Heart left ventricle (tissue), 16 donors: ENCODE results near the gene SPATA22. TPM values are rescaled to one million over a fixed set of nuclear protein-coding genes. Genes with fewer than 3 reads are reported as not detected.

Experiments used
- ATAC-seq, 4 donors: fragments of 200-7000 bp; cut with Tn5 transposase; one replicate each; pipeline ENCODE4 v1.9.1; 2020 to 2022; ENCODE audit warnings: moderate library complexity in 4 of 4, mild to moderate bottlenecking in 3 of 4, moderate number of reproducible peaks in 1 of 4
- DNase-seq, 5 donors: peaks; one replicate each; pipeline ENCODE4 v3.0.0-alpha.2; 2020
- H3K27ac ChIP-seq, 12 donors: fragments of 200-600 bp; sonication (generic) in 4 of 12; one replicate each; pipeline versions ENCODE4 v1.5.0 to v1.8.0; 2016 to 2022; ENCODE audit warnings: mild to moderate bottlenecking in 2 of 12
- H3K27me3 ChIP-seq, 9 donors: fragments of 200-600 bp; sonication (generic) in 2 of 9; one replicate each; pipeline versions ENCODE4 v1.5.1 to v1.8.0; 2016 to 2022; ENCODE audit warnings: mild to moderate bottlenecking in 3 of 9
- H3K36me3 ChIP-seq, 9 donors: fragments of 200-600 bp; sonication (generic) in 2 of 9; one replicate each; pipeline versions ENCODE4 v1.5.0 to v1.8.0; 2018 to 2022; ENCODE audit warnings: mild to moderate bottlenecking in 2 of 9
- H3K4me1 ChIP-seq, 12 donors: fragments of 200-600 bp; sonication (generic) in 4 of 12; one replicate each; pipeline versions ENCODE4 v1.5.0 to v1.8.0; 2016 to 2022; ENCODE audit warnings: mild to moderate bottlenecking in 3 of 12
- H3K4me3 ChIP-seq, 12 donors: fragments of 200-600 bp; sonication (generic) in 4 of 12; one replicate each; pipeline versions ENCODE4 v1.5.0 to v1.8.0; 2017 to 2022; ENCODE audit warnings: mild to moderate bottlenecking in 9 of 12, moderate library complexity in 4 of 12
- H3K9me3 ChIP-seq, 12 donors: fragments of 200-600 bp; sonication (generic) in 4 of 12; one replicate each; pipeline versions ENCODE4 v1.5.0 to v1.8.0; 2016 to 2022; ENCODE audit warnings: mild to moderate bottlenecking in 1 of 12
- POLR2A ChIP-seq, 2 donors: fragments of 450-650 bp; IDR thresholded peaks; one replicate each; pipeline ENCODE4 v1.6.1; 2017; ENCODE audit warnings: antibody characterized with exemption in 2 of 2, mild to moderate bottlenecking in 2 of 2, moderate library complexity in 2 of 2
- WGBS, 4 donors: extraction: QIAGEN DNeasy Blood & Tissue Kit in 2 of 4; methylation state at CpG; one replicate each; pipeline versions ENCODE4 v1.1.5 to v1.1.7; 2013 to 2018; 5-methylcytosine and 5-hydroxymethylcytosine counted together
- intact Hi-C, 10 donors: fragments of 100-400 bp; cut with DNase I; formaldehyde crosslinking; loops; one replicate each; pipeline versions ENCODE4 v1.11.1 to v1.14.2; 2022
- polyA plus RNA-seq, 2 donors: library from polyadenylated mRNA; stranded (reverse); fragments of 200-250 nt; gene quantifications; one replicate each; pipeline ENCODE4 v1.2.3, GENCODE V29; 2013
- total RNA-seq, 9 donors: library from RNA; depleted of rRNA in 2 of 9; stranded (reverse); fragments of >200 nt in 2 of 9; fragmentation: NEBNext Ultra II Directional in 3 of 9; extraction: Animal tissue kit (Norgen Biotek cat#: 25700) in 3 of 9; gene quantifications; one replicate each; pipeline versions ENCODE4 v1.1.0 to v1.2.4, GENCODE V29; 2016 to 2023
- TF ChIP-seq, protein P1 (sequence below), 12 donors: fragments of 200-600 bp; sonication (generic) in 4 of 12; IDR thresholded peaks; one replicate each; pipeline versions ENCODE4 v1.5.0 to v1.8.0; 2018 to 2022; ENCODE audit warnings: antibody characterized with exemption in 12 of 12, mild to moderate bottlenecking in 5 of 12
- donor health status: ischemic (EF 13 %, LVEDD 7.1; RV severe dilation, severe dysfunction).
- donor health status: healthy with polysubstance abuse.
- donor health status: DM: no; HTN: yes; CAD: no.
- donor health status: DM: no; HTN: no; CAD: no.
- donor health status: ischemic (EF 25% LVEDD 6.9; RV normal size, moderate dysfunction).
- donor health status: ischemic (EF 25% LVEDD 5.7; RV mildly dilated, moderate dysfunction).
- donor health status: healthy.
- donor health status: DM: yes; HTN: yes; CAD: no.
- donor health status: ischemic (EF 35%, LVEDD 5.7; RV mildly dilated, moderate dysfunction).
- donor health status: nonischemic (EF 11% LVEDD 7.7; RV severe dilation, severe dysfunction).
- donor health status: DM: yes; HTN: yes; CAD: no.
- donor health status: PGD.
- donor health status: ischemic (EF 29% LVEDD 5.4; RV normal size, mild dysfunction).
- donor health status: nonischemic (EF 23%, LVEDD 6.1; RV moderate dilation, normal function).

SPATA22 gene
- total and polyA plus RNA-seq, 11 donors: 0.16 to 0.72 (median 0.35) TPM; not detected in 5

DNA sequence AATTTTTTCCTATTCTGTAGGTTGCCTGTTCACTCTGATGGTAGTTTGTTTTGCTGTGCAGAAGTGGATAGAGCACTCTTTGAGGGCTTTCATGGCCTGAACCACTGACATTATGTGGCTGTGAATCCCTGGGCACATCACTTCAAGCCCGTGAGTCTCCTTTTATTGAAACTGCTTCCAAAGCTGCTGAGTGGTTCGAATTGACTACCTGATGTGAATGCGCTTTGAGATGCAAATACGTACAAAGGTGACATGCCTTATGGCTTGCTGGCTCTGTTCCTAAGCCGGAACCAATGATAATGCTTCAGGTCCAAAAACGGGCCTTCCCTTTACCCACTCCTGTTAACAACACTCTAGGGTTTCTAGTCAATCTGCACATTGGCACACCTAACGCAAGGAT lies 38.5 kb upstream of the SPATA22 start:
- Histone ChIP-seq H3K4me1 (peaks cover 0 to 31% (median 22%) of the 10 kb centered on the region in 12 donors), H3K4me3 (no peak overlapping the region), H3K27me3 (no peaks in the 10 kb centered on the region), H3K27ac (no peak overlapping the region), H3K9me3 (no peaks in the 10 kb centered on the region), H3K36me3 (no peaks in the 10 kb centered on the region)
- ATAC-seq (no peak), DNase-seq (no peak)
- WGBS, 4 donors: 66 to 77% (median 69%) methylated on average over 6 to 7 of the region's 7 CpGs
- no peak for TF ChIP-seq POLR2A (IDR thresholded peaks at IDR 0.05)
- TF ChIP-seq, protein P1, sequence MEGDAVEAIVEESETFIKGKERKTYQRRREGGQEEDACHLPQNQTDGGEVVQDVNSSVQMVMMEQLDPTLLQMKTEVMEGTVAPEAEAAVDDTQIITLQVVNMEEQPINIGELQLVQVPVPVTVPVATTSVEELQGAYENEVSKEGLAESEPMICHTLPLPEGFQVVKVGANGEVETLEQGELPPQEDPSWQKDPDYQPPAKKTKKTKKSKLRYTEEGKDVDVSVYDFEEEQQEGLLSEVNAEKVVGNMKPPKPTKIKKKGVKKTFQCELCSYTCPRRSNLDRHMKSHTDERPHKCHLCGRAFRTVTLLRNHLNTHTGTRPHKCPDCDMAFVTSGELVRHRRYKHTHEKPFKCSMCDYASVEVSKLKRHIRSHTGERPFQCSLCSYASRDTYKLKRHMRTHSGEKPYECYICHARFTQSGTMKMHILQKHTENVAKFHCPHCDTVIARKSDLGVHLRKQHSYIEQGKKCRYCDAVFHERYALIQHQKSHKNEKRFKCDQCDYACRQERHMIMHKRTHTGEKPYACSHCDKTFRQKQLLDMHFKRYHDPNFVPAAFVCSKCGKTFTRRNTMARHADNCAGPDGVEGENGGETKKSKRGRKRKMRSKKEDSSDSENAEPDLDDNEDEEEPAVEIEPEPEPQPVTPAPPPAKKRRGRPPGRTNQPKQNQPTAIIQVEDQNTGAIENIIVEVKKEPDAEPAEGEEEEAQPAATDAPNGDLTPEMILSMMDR (IDR thresholded peaks at IDR 0.05): no peak
- intact Hi-C loops: loop anchor here in 1 of 10 donors (2.0 kb wide), 1 partner anchor 25 kb away; no protein-coding TSS in a partner anchor

DNA sequence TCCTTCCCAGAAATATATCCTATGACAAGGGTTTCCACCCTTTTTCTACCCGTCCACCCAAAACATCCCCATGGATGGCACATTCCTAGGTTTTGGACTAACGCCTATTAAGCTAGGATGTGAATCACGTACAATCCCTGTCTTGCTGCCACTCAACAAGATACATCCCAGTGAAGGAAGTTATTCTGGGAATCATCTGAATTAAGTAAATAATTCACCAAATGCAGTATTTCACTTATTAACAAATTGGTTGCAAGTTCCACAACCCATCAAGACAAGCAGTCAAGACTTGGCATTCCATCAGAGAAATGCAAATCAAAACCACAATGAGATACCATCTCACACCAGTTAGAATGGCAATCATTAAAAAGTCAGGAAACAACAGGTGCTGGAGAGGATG lies 36.2 kb upstream of the SPATA22 start:
- no peak for TF ChIP-seq POLR2A (IDR thresholded peaks at IDR 0.05)
- TF ChIP-seq, protein P1 (IDR thresholded peaks at IDR 0.05): no peak
- no peak overlapping the region for H3K4me3 ChIP-seq
- no peak for DNase-seq
- H3K4me1 ChIP-seq: peaks cover 0 to 25% (median 13%) of the 10 kb centered on the region in 12 donors
- 80 to 90% (median 84%) methylated on average over 3 of the region's 3 CpGs for WGBS, 4 donors
- H3K9me3 ChIP-seq: no peaks in the 10 kb centered on the region
- H3K27ac ChIP-seq: no peak overlapping the region
- H3K27me3 ChIP-seq: no peaks in the 10 kb centered on the region
- ATAC-seq: no peak
- intact Hi-C loops: no loop called here
- no peaks in the 10 kb centered on the region for H3K36me3 ChIP-seq

DNA sequence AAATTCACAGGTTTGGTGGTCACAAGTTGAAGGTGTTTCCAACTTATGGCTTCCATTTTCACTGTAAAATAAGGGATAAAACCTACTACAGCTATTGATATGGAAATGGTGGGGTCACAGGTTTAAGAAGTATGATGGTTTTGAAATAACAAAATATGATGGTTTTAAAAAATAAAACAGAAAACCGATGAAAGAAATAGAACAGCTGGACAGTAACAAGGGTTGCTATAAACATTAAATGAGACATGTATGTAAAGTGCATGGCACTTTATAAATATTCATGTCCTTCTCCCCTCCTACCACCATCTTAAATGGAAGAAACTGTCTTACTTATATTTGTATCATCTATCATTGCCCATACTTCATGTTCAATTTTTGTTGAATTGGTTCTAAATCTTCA lies 35.5 kb upstream of the SPATA22 start:
- DNase-seq (no peak), ATAC-seq (no peak)
- no peaks in the 10 kb centered on the region for H3K27me3 ChIP-seq
- no peak overlapping the region for H3K27ac ChIP-seq
- no peaks in the 10 kb centered on the region for H3K36me3 ChIP-seq
- TF ChIP-seq POLR2A (IDR thresholded peaks at IDR 0.05): no peak
- peaks cover 0 to 18% (median 7%) of the 10 kb centered on the region in 12 donors for H3K4me1 ChIP-seq
- 67 to 85% (median 74%) methylated on average over 1 of the region's 1 CpG for WGBS, 4 donors
- H3K9me3 ChIP-seq: no peaks in the 10 kb centered on the region
- intact Hi-C loops: no loop called here
- H3K4me3 ChIP-seq: no peak overlapping the region

DNA sequence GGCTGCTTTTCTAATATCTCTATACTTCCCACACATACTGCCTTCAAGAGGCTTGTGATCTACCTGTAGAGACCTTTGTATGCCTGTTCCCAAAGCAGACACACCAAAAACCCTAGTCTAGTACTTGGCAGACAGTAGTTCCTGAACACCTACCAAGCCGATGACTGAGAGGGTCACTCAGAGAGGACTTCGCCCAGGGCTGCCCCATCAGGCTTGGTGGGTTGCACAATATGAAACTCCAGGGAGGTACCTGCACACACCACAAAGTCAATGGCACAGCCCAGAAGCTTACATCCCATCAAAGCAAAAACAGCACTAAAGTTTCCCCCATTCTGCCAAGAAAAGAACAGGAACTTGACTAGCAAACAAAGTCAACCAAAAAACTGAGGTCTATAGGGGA lies 34.4 kb upstream of the SPATA22 start:
- TF ChIP-seq POLR2A (IDR thresholded peaks at IDR 0.05): no peak
- TF ChIP-seq, protein P1 (IDR thresholded peaks at IDR 0.05): no peak
- 91 to 96% (median 93%) methylated on average over 2 of the region's 2 CpGs for WGBS, 4 donors
- ATAC-seq: no peak

DNA sequence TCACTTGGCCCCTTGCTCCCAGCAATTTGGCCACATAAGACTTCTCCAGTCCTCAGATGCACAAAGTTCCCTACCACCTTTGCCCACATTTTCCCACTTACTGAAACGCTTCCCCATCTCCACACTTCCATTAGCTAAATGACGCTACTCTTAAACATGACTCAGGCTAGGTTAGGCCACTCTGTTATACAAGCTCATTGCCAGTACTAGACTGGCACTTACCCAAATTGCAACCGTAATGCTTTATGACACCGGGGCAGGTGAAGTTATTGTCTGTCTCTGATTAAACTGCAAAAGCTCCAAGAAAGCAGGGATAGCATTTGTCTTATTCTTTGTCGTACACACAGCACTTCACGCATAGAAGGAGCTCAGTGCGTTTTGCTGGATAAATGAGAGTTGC lies 33.4 kb upstream of the SPATA22 start:
- H3K4me3 ChIP-seq: no peak overlapping the region
- no peak for ATAC-seq
- no peak for TF ChIP-seq POLR2A (IDR thresholded peaks at IDR 0.05)
- TF ChIP-seq, protein P1 (IDR thresholded peaks at IDR 0.05): no peak
- no peak overlapping the region for H3K27ac ChIP-seq
- H3K9me3 ChIP-seq: peaks cover 0 to 6% (median 0%) of the 10 kb centered on the region in 12 donors
- H3K4me1 ChIP-seq: peaks cover 0 to 11% (median 0%) of the 10 kb centered on the region in 12 donors
- H3K27me3 ChIP-seq: no peaks in the 10 kb centered on the region
- 87 to 95% (median 91%) methylated on average over 7 of the region's 7 CpGs for WGBS, 4 donors
- intact Hi-C loops: no loop called here
- H3K36me3 ChIP-seq: no peaks in the 10 kb centered on the region
- no peak for DNase-seq

More for the DNA sequence above, 34.4 kb upstream of the SPATA22 start:
- H3K4me3 ChIP-seq: no peak overlapping the region
- DNase-seq: no peak
- no peak overlapping the region for H3K27ac ChIP-seq
- H3K36me3 ChIP-seq: no peaks in the 10 kb centered on the region
- peaks cover 0 to 11% (median 0%) of the 10 kb centered on the region in 12 donors for H3K4me1 ChIP-seq
- H3K27me3 ChIP-seq: no peaks in the 10 kb centered on the region
- intact Hi-C loops: no loop called here
- peaks cover 0 to under 1% (median 0%) of the 10 kb centered on the region in 12 donors for H3K9me3 ChIP-seq
